ENCODE data around the gene LBR. TPM values are rescaled to one million over a fixed set of nuclear protein-coding genes. Genes with fewer than 3 reads are reported as not detected.
"Not testable (repeated sequence)": the region's sequence is repeated elsewhere in the genome, so short reads cannot be mapped to it uniquely, and the experiment has no call there.

LBR gene
- total RNA-seq, 3 donors from 2014 or later: 87.9 to 161 (median 123) TPM

- ATAC-seq: no peak
- no peaks in the 10 kb centered on the region for H3K4me1 ChIP-seq (ENCODE audit: low read depth)
- H3K36me3 ChIP-seq (ENCODE audit: low read depth): no peaks in the 10 kb centered on the region
- no peaks in the 10 kb centered on the region for H3K9me3 ChIP-seq
- intact Hi-C loops (cut with DNase I, micrococcal nuclease): no loop called here
- no peak overlapping the region for H3K4me3 ChIP-seq
- no peak for DNase-seq
- no peak for TF ChIP-seq CTCF (IDR thresholded peaks at IDR 0.05)
These were observed 39.5 kb downstream of the LBR start for GRCh38 chr1:225388372-225388771.

DNA sequence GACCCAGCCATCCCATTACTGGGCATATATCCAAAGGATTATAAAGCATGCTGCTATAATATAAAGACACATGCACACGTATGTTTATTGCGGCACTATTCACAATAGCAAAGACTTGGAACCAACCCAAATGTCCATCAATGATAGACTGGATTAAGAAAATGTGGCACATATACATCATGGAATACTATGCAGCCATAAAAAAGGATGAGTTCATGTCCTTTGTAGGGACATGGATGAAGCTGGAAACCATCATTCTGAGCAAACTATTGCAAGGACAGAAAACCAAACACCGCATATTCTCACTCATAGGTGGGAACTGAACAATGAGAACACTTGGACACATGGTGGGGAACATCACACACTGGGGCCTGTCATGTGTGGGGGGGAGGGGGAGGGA, 41.0 kb downstream of the LBR start:
- H3K9me3 ChIP-seq; H3K36me3 ChIP-seq (ENCODE audit: low read depth); ATAC-seq; intact Hi-C loops (cut with DNase I, micrococcal nuclease); DNase-seq; H3K4me1 ChIP-seq (ENCODE audit: low read depth); H3K4me3 ChIP-seq: not testable (repeated sequence)

DNA sequence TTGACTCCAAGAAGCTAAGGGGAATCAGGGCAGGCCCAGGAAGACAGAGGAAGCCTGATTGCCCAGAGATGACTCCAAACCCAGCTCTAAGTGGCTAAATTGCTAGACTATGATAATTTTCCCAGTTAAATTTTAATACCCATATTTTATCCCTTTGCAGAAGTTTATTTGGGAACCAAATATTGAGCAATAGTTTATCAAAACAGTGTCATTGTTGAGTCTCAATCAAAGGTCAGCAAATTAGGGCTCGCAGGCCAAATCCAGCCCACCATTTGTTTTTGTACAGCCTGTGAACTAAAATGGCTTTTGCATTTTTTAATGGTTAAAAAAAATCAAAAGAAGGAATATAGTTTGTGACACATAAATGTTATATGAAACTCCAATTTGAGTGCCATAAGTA, 47.1 kb downstream of the LBR start:
- Histone ChIP-seq H3K4me1 (ENCODE audit: low read depth) (no peaks in the 10 kb centered on the region), H3K9me3 (no peaks in the 10 kb centered on the region), H3K36me3 (ENCODE audit: low read depth) (no peaks in the 10 kb centered on the region), H3K4me3 (no peak overlapping the region)
- no peak for TF ChIP-seq CTCF (IDR thresholded peaks at IDR 0.05)
- no peak for DNase-seq
- no peak for ATAC-seq
- intact Hi-C loops (cut with DNase I, micrococcal nuclease): no loop called here

GRCh38 chr1:225378880-225379279, 49.0 kb downstream of the LBR start:
- intact Hi-C loops (cut with DNase I, micrococcal nuclease): no loop called here
- no peaks in the 10 kb centered on the region for H3K36me3 ChIP-seq (ENCODE audit: low read depth)
- H3K9me3 ChIP-seq: no peaks in the 10 kb centered on the region
- DNase-seq (no peak), ATAC-seq (no peak)
- TF ChIP-seq CTCF (IDR thresholded peaks at IDR 0.05): no peak
- H3K4me3 ChIP-seq: no peak overlapping the region
- H3K4me1 ChIP-seq (ENCODE audit: low read depth): no peaks in the 10 kb centered on the region

DNA sequence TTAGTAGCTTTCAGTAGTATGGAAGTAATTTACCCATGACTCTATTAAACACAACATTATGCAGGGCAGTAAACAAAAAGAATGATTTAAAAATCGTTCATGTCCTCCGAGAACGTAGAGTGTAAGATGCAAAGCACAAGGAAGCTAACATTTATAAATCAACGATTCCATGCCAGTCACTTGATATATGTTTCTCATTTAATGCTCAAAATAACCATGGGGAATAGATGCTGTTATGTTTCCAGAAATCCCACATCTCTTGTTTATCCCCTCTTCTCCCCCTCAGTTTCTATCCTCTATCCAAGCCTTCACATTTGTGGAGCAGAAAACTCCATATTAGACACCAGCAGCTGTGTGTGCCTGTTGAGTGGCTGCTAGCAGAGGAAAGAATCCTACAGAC, 52.8 kb downstream of the LBR start:
- TF ChIP-seq CTCF (IDR thresholded peaks at IDR 0.05): no peak
- Histone ChIP-seq H3K4me1 (ENCODE audit: low read depth) (no peaks in the 10 kb centered on the region), H3K4me3 (no peak overlapping the region), H3K9me3 (no peaks in the 10 kb centered on the region), H3K36me3 (ENCODE audit: low read depth) (no peaks in the 10 kb centered on the region)
- intact Hi-C loops (cut with DNase I, micrococcal nuclease): no loop called here
- no peak for ATAC-seq
- no peak for DNase-seq

DNA sequence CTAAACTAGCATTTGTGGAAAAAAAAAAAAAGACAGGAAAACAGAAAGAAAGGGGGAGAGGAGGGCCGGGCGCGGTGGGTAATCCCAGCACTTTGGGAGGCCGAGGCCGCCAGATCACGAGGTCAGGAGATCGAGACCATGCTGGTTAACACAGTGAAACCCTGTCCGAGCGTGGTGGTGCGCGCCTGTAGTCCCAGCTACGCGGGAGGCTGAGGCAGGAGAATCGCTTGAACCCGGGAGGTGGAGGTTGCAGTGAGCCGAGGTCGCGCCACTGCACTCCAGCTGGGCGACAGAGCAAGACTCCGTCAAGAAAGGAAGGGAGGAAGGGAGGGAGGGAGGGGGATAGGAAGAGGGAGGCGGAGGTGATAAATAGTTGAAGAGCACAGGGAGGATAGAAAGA, 54.7 kb downstream of the LBR start:
- no peaks in the 10 kb centered on the region for H3K9me3 ChIP-seq
- intact Hi-C loops (cut with DNase I, micrococcal nuclease): no loop called here
- no peak for TF ChIP-seq CTCF (IDR thresholded peaks at IDR 0.05)
- no peaks in the 10 kb centered on the region for H3K4me1 ChIP-seq (ENCODE audit: low read depth)
- no peak overlapping the region for H3K4me3 ChIP-seq
- DNase-seq (no peak), ATAC-seq (no peak)
- H3K36me3 ChIP-seq (ENCODE audit: low read depth): no peaks in the 10 kb centered on the region

All from mucosa of descending colon (tissue), 3 donors.